Natural killer cell treated with Interleukin-12 subunit alpha and Interleukin-12 subunit beta and Interleukin-15 and Interleukin-18, amount 100 ng/mL, for 72 hours (primary cell): ENCODE data around the gene GJB3. TPM values are rescaled to one million over a fixed set of nuclear protein-coding genes. Genes with fewer than 3 reads are reported as not detected.
A peak's percentile ranks its signal among the peaks of the same experiment; 100 is the strongest.
"Not testable (repeated sequence)": the region's sequence is repeated elsewhere in the genome, so short reads cannot be mapped to it uniquely, and the experiment has no call there.

Experiments
- ATAC-seq, 2 donors: fragments of 150-1000 bp; cut with Tn5 transposase in 1 of 2; sonication (Bioruptor Pico), chemical (Tn5 transposase) in 1 of 2; 2 replicates each; pipeline ENCODE4 v1.10.0; 2021
- DNase-seq: peaks from one replicate; pipeline ENCODE4 v3.0.0; 2022; ENCODE audit warnings: low spot score
- H3K27ac Mint-ChIP-seq, 2 donors: 1 replicate in 1 of 2; 2 replicates in 1 of 2; pipeline ENCODE4 v1.8.0; 2022; ENCODE audit warnings: mixed read lengths in 2 of 2, mild to moderate bottlenecking in 1 of 2, moderate library complexity in 1 of 2
- H3K27me3 Mint-ChIP-seq, 2 donors: 1 replicate in 1 of 2; 2 replicates in 1 of 2; pipeline ENCODE4 v1.8.0; 2022; ENCODE audit warnings: mixed read lengths in 2 of 2
- H3K36me3 Mint-ChIP-seq: one replicate; pipeline ENCODE4 v1.8.0; 2022; ENCODE audit warnings: mixed read lengths
- H3K4me1 Mint-ChIP-seq, 2 donors: 1 replicate in 1 of 2; 2 replicates in 1 of 2; pipeline ENCODE4 v1.8.0; 2022; ENCODE audit warnings: low read depth in 2 of 2, mixed read lengths in 2 of 2, mild to moderate bottlenecking in 1 of 2
- H3K4me3 Mint-ChIP-seq: one replicate; pipeline ENCODE4 v1.8.0; 2022; ENCODE audit warnings: mixed read lengths
- H3K9me3 Mint-ChIP-seq: 2 replicates; pipeline ENCODE4 v1.8.0; 2022; ENCODE audit warnings: mixed read lengths
- total RNA-seq, 2 donors: library from RNA; stranded (reverse); gene quantifications; one replicate each; pipeline ENCODE4 v1.2.3, GENCODE V29; 2022

The GJB3 gene
- total RNA-seq: not detected

DNA sequence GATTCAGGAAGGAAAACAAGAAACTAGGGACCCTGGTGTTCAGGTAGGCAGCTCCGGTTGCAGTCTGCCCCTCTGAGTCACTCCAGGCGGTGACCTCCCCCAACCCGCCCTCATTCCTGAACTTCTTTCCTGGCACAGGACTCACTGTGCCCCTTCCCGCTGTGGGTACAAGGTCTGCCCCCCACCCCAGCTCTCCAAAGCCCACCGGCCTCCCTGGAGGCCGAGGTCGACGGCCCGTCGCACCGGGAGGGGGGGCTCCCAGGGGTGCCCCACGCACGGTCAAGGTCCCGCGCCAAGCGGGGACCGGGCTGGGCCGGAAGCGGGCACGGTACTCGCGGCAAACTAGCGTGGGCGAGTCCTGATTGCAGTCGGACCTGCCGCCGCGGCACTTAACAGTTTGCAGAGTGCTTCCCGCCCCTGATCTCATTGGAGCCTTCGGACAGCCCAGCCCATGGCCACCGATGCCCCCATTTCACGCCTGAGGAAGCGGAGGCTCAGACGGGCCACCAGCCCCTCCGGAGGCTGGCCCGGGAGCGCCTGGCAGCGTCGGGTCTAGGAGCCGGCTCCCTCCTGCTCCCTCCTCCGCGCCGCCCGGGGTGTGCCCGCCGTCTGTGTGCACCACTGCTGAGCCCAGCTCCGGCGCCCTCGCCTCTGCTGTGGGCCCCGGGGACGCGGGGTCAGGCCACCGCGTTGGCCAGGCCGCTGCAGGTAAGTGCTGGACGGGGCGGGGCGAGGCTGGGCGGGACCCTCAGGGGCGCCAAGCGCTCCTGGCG lies at the start of gene GJB3:
Gene GJB3 (plus strand): TSS at position 144 of the 773 bp plus-strand sequence. CDS start 3,549 bp downstream, outside the sequence.
- no peak for DNase-seq
- H3K27me3 Mint-ChIP-seq: peaks cover 42% of the 10 kb centered on the region in 2 donors
- H3K4me3 Mint-ChIP-seq: no peak within 1 kb of the TSS
- no peak within 1 kb of the TSS for H3K27ac Mint-ChIP-seq
- H3K36me3 Mint-ChIP-seq: no peaks in the 10 kb centered on the region
- peaks cover 0 to under 1% of the 10 kb centered on the region in 2 donors for H3K4me1 Mint-ChIP-seq
- ATAC-seq: peak in 1 of 2 donors; percentile 13
- H3K9me3 Mint-ChIP-seq: no peaks in the 10 kb centered on the region

DNA sequence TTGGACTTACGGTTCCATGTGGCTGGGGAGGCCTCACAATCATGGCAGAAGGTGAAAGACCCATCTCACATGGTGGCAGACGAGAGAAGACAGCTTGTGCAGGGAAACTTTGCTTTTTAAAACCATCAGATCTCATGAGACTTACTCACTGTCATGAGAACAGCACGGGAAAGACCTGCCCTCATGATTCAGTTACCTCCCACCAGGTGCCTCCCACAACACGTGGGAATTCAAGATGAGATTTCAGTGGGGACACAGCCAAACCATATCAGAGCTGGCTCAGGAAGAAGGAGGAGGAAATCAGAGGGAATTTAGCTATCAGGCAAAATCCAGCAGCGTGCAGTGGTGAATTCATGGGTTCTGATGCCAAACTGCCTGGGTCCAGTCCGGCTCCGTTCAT lies 48.2 kb upstream of the GJB3 start:
- not testable (repeated sequence) for H3K4me3 Mint-ChIP-seq, H3K9me3 Mint-ChIP-seq, DNase-seq, H3K4me1 Mint-ChIP-seq, H3K36me3 Mint-ChIP-seq, H3K27ac Mint-ChIP-seq, ATAC-seq
- H3K27me3 Mint-ChIP-seq: peaks cover 19 to 20% of the 10 kb centered on the region in 2 donors

DNA sequence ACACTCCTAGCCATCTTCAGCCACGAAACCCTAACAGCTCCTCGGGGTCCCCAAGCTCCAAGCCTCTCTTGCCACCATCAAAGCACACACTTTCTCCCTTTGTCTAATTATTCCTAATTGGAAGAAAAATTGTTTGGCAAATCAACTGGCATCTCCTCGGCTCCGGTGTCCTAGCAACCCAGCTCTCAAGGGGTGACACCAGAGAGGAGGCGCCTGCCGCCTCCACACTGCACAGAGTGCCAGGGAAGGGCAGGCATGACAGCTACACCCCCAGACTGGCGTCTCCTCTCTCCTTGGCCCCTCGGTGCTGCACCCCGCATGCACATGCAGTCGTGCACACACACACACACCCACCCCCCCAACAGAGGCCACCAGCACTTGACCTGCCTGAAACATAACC lies 44.3 kb upstream of the GJB3 start:
- H3K4me1 Mint-ChIP-seq: no peaks in the 10 kb centered on the region
- no peaks in the 10 kb centered on the region for H3K36me3 Mint-ChIP-seq
- no peaks in the 10 kb centered on the region for H3K9me3 Mint-ChIP-seq
- peaks cover 8 to 14% of the 10 kb centered on the region in 2 donors for H3K27me3 Mint-ChIP-seq
- DNase-seq (no peak), ATAC-seq (peak in 1 of 2 donors; percentile 48)
- no peak overlapping the region for H3K27ac Mint-ChIP-seq
- H3K4me3 Mint-ChIP-seq: no peak overlapping the region

DNA sequence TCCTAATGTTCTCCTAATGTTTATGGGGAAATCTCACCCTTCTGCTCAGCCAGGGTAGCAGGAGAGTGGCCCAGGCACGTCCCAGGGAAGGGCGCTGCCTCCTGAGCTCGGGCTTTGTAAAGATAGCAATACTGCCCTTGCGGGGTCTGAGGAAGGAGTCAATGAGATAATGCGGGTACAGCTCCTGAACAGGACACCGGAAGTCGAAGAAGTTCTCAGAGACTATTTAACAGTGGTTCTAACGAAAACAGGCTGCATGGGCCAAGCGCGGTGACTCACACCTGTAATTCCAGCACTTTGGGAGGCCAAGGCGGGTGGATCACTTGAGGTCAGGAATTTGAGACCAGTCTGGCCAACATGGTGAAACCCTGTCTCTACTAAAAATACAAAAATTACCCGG lies 43.8 kb upstream of the GJB3 start:
- peaks cover 8 to 14% of the 10 kb centered on the region in 2 donors for H3K27me3 Mint-ChIP-seq
- not testable (repeated sequence) for H3K4me1 Mint-ChIP-seq, H3K36me3 Mint-ChIP-seq, DNase-seq, H3K9me3 Mint-ChIP-seq, H3K27ac Mint-ChIP-seq, ATAC-seq, H3K4me3 Mint-ChIP-seq

DNA sequence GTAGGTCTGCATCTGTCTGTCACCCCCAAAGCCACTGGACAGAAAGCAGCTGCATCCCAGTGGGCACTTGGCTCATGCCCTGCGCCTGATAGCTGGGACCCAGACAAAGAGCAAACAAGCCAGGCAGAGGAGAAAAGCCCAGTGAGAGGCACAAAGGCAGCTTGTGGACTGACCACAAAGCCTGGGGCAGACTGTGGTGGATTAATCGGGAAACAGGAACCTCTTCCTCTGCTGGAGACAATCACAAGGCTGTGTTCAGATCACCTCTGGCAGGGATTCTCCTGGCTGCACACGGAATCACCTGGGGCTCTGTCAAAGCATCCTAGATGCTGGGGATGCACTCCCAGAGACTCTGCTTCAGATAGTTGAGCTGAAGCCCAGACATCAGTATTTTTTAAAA lies 41.4 kb upstream of the GJB3 start:
- no peaks in the 10 kb centered on the region for H3K9me3 Mint-ChIP-seq
- no peak overlapping the region for H3K4me3 Mint-ChIP-seq
- no peak for ATAC-seq

DNA sequence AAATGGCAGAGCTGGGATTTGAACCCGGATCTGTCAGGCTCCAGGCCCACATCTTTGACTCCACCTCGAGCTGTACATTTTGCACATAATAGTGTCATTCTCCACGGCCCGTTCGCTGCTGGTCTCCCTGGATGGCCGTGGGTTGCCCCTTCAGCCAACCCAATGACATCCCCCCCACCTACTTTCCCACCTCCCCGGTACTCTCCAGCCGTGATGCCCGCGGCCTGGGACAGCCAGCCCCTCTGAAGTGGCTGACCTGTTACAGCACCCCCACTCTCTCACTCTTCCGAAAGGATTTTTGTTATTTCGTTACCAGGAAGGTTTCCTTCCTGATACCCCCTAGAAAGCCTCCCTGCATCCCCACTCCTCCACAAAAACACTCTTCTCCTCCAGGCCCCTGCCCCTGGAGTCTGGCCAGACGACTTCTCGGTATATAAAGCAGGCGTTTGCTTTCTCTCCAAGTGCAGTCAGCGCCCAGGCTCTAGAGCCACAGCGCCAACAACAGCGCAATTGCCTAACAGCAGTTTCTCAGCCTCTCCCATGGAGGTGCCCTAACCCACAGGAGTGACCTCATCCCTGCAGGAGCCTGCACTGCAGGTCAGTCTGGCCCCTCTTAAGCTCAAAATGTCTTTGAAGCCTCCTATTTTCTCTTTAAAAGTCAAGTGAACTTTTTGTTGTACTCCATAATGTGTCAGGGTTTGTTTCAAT lies 40.7 kb upstream of the GJB3 start:
- no peak overlapping the region for H3K4me3 Mint-ChIP-seq
- no peak overlapping the region for H3K27ac Mint-ChIP-seq
- no peaks in the 10 kb centered on the region for H3K4me1 Mint-ChIP-seq
- ATAC-seq (no peak), DNase-seq (no peak)
- no peaks in the 10 kb centered on the region for H3K36me3 Mint-ChIP-seq
- H3K9me3 Mint-ChIP-seq: no peaks in the 10 kb centered on the region
- peaks cover 8 to 13% of the 10 kb centered on the region in 2 donors for H3K27me3 Mint-ChIP-seq

More for the DNA sequence above, 41.4 kb upstream of the GJB3 start:
- Mint-ChIP-seq H3K36me3 (no peaks in the 10 kb centered on the region), H3K27ac (no peak overlapping the region), H3K27me3 (peaks cover 8 to 13% of the 10 kb centered on the region in 2 donors), H3K4me1 (no peaks in the 10 kb centered on the region)
- no peak for DNase-seq

DNA sequence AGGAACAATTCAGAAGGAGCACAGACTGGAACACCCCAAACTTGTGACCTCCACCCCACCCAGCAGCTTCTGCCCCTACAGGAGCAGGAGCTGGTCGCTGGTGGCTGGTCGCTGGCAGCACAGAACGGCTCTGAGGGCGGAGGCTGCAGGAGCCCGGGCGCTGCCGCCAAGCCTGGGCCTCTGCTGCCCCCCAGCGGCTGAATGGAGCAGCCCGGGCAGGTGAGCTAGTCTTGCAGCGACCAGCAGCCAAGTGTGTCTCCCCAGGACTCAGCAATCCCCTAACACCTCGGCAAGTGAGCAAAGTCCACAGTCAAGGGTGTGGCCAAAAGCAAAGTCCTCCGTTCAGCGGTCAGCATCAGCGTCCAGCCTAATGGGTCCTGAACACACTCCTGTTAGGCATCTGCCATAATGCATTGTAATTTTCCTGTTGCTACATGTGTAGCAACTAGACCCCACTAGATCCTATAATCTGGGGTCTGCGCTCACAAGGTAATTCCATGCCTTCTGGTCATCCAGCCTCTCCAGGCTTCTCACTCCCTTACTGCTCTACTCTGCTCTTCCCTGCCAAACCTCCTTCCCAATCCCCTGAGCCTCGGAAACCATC lies 38.2 kb upstream of the GJB3 start:
- DNase-seq (peak; percentile 82), ATAC-seq (peak; percentile 74 to 82)
- Mint-ChIP-seq H3K4me3 (no peak overlapping the region), H3K27ac (no peak overlapping the region), H3K4me1 (no peaks in the 10 kb centered on the region), H3K27me3 (peaks cover 1 to 6% of the 10 kb centered on the region in 2 donors), H3K9me3 (no peaks in the 10 kb centered on the region), H3K36me3 (no peaks in the 10 kb centered on the region)

DNA sequence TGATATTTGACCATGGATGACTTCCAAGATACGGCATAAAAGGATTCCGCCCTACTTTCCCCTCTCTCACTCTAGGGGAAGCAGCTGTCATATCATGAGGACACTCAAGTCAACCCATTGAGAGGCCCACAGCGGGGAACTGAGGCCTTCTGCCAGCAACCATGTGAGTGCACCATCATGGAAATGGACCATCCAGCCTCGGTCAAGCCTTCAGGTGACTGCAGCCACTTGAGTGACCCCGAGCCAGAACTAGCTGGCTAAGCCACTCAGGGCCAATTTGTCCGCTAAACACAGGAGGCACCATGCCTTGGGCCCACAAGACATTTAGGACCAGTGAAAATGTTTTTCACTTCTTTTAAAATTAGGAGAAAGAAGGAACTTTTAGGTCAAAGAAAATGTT lies 37.2 kb upstream of the GJB3 start:
- Mint-ChIP-seq H3K9me3 (no peaks in the 10 kb centered on the region), H3K36me3 (no peaks in the 10 kb centered on the region), H3K4me3 (no peak overlapping the region), H3K27me3 (peaks cover 7 to 9% of the 10 kb centered on the region in 2 donors), H3K27ac (no peak overlapping the region), H3K4me1 (no peaks in the 10 kb centered on the region)
- ATAC-seq: no peak
- no peak for DNase-seq

DNA sequence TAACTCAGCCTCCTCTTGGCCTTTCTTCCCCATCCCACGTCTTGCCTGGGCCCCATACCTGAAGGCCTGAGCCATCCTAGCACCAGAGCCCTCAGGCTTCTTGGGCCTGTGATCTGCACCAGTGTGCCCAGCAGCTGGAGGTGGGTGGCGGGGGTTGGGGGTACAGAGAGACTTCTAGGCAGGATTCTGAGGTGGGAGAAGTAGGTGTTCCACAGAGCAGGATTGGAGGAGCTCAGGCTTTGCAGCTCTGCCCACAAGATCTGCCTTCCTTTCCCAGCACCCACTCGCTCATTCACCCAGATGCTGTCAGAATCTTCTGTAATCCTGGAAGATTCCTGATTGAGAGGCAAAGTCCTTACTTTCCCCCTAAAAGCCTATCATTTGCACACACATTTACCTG lies 36.2 kb upstream of the GJB3 start:
- no peak for ATAC-seq
- no peaks in the 10 kb centered on the region for H3K4me1 Mint-ChIP-seq
- H3K27ac Mint-ChIP-seq: no peak overlapping the region
- H3K36me3 Mint-ChIP-seq: no peaks in the 10 kb centered on the region
- H3K9me3 Mint-ChIP-seq: no peaks in the 10 kb centered on the region
- H3K4me3 Mint-ChIP-seq: no peak overlapping the region
- H3K27me3 Mint-ChIP-seq: peaks cover 9 to 10% of the 10 kb centered on the region in 2 donors
- no peak for DNase-seq

DNA sequence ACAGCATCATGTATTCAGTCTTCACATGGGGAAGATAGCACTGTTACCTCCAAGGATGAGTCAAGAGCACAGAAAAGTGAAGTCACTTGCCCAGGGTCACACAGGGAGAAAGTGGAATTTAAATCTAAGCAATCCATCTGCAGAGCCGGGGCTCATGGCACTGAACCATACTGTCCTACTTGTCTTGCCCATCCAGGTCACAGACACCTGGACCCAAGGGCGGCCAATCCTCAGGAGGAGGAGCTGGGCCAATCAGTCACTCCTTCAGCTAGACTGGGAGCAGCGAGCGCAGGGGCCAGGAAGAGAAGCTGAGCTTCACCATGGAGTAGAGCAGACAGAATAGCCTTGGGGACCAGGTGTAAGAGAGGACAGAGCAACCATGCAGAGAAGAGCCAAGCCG lies 35.3 kb upstream of the GJB3 start:
- Mint-ChIP-seq H3K27ac (no peak overlapping the region), H3K36me3 (no peaks in the 10 kb centered on the region), H3K9me3 (no peaks in the 10 kb centered on the region), H3K4me1 (no peaks in the 10 kb centered on the region), H3K4me3 (no peak overlapping the region), H3K27me3 (peaks cover 9 to 10% of the 10 kb centered on the region in 2 donors)
- ATAC-seq (no peak), DNase-seq (no peak)

DNA sequence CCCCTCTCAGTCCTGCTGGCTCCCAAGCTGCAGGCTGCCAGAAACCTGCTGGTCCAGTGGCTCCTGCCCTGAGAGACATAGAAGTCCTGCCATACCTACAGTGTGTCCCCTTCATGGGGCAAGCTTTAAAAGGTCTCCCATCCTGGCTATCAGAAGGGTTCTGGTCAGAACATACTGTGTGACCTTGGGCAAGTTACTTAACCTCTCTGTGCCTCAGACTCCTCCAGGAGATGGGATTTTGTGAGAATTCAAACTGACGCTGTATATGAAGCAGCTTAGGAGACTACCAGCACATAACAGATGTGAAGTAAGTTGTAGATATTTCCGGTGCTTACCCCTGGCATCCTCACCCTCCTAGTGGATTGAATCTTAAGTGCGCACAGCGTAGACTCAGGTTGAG lies 34.9 kb upstream of the GJB3 start:
- Mint-ChIP-seq H3K9me3 (no peaks in the 10 kb centered on the region), H3K36me3 (no peaks in the 10 kb centered on the region), H3K27me3 (peaks cover 8 to 9% of the 10 kb centered on the region in 2 donors), H3K27ac (no peak overlapping the region), H3K4me3 (no peak overlapping the region), H3K4me1 (no peaks in the 10 kb centered on the region)
- ATAC-seq (no peak), DNase-seq (no peak)

DNA sequence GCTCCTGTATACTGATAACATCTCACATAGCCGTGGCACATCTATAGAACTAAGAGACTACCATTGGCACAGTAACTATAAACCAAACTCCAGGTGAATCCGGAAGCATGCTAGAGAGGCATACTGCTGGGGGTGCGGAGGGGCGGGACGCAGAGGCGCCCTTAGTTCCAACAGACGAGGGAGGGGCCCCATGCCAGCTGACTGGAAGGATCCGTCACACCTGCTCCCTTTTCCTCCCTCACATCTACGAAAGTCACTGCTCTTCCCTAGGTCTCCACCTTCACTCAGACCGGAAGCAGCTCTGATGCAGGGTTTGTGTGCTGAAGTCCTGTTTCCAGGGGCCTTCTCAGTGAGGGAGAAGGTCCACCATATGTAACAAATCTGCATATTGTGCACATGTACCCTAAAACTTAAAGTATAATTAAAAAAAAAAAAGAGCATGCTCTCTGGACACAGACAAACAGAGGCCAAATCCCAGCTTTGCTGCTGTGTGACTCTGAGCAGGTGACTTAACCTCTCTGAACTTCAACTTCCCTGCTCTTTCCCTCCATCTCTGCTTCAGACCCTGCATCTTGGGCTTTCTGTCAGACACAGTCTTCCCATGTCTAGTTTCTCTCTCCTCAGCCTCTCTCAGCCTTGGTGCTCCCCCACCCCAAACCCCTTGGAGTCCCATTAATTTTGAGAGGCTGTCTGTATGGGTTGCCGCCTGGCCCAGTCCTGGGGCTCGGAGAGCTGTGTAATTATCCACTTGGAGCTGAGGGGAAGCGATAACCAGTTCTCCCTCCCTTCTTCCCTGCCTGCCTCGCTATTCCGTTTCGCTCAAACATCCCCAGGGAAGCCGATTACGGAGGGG lies 34.0 kb upstream of the GJB3 start:
- Mint-ChIP-seq H3K4me1 (no peaks in the 10 kb centered on the region), H3K27ac (no peak overlapping the region), H3K9me3 (no peaks in the 10 kb centered on the region), H3K27me3 (peaks cover 7 to 9% of the 10 kb centered on the region in 2 donors), H3K36me3 (no peaks in the 10 kb centered on the region), H3K4me3 (no peak overlapping the region)
- DNase-seq: no peak
- no peak for ATAC-seq

DNA sequence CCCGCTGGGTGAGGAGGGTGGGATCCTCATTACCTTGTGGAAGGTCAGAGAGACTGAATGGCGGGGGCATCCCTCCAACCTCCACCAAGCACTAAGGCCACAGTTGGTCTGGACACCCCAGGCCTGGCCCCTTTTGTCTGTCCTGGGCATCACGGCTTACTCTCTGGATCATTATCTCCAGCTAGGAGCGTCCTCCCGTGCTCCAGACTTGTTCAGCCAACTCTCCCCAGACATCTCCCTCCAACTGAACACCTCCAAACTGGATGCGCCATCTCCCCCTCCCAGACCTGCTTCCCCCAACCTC lies 33.4 kb upstream of the GJB3 start:
- Mint-ChIP-seq H3K36me3 (no peaks in the 10 kb centered on the region), H3K9me3 (no peaks in the 10 kb centered on the region), H3K27ac (no peak overlapping the region), H3K4me1 (no peaks in the 10 kb centered on the region), H3K4me3 (no peak overlapping the region), H3K27me3 (peaks cover 4 to 9% of the 10 kb centered on the region in 2 donors)
- no peak for ATAC-seq
- no peak for DNase-seq
